SH-SY5Y (cell line): ENCODE measurements around the gene RSPO1.

Experiments
- GATA2 ChIP-seq: IDR thresholded peaks from 2 replicates; pipeline ENCODE4 v1.6.1; 2011; ENCODE audit warnings: mild to moderate bottlenecking, low read depth, low read length
- GATA3 ChIP-seq: IDR thresholded peaks from 2 replicates; pipeline ENCODE4 v1.6.1; 2011; ENCODE audit warnings: low read depth, mild to moderate bottlenecking, low read length, moderate library complexity

The RSPO1 gene

GRCh38 chr1:37614105-37614504 is 20.6 kb downstream of the RSPO1 start:
- no peak for TF ChIP-seq GATA2
- no peak for TF ChIP-seq GATA3

- TF ChIP-seq GATA2, result no peak
- TF ChIP-seq GATA3, result no peak
These were observed 22.5 kb downstream of the RSPO1 start for GRCh38 chr1:37612186-37612585.

- TF ChIP-seq GATA3 (no peak), GATA2 (no peak)
These were observed 24.7 kb downstream of the RSPO1 start for GRCh38 chr1:37609994-37610393.

- no peak for TF ChIP-seq GATA3
- no peak for TF ChIP-seq GATA2
These were observed 25.7 kb downstream of the RSPO1 start for GRCh38 chr1:37609002-37609401.

GRCh38 chr1:37606481-37607263 is 28.0 kb downstream of the RSPO1 start:
- TF ChIP-seq GATA3 (no peak), GATA2 (no peak)

GRCh38 chr1:37605806-37606474 is 28.8 kb downstream of the RSPO1 start:
- no peak for TF ChIP-seq GATA2
- no peak for TF ChIP-seq GATA3

- TF ChIP-seq GATA2, result no peak
- no peak for TF ChIP-seq GATA3
These were observed 29.5 kb downstream of the RSPO1 start for GRCh38 chr1:37605061-37605650.

- TF ChIP-seq GATA3 (no peak), GATA2 (no peak)
These were observed 31.7 kb downstream of the RSPO1 start for GRCh38 chr1:37602750-37603694.

- TF ChIP-seq GATA3 (no peak), GATA2 (no peak)
These were observed 33.3 kb downstream of the RSPO1 start for GRCh38 chr1:37601441-37601840.

GRCh38 chr1:37599940-37600339 is 34.8 kb downstream of the RSPO1 start:
- TF ChIP-seq GATA3 (no peak), GATA2 (no peak)

- no peak for TF ChIP-seq GATA2
- TF ChIP-seq GATA3, result no peak
These were observed 38.5 kb downstream of the RSPO1 start for GRCh38 chr1:37596182-37596667.

- TF ChIP-seq GATA3, result no peak
- no peak for TF ChIP-seq GATA2
These were observed 39.1 kb downstream of the RSPO1 start, which contains the start of gene GNL2 for GRCh38 chr1:37595440-37596181. Gene GNL2 (minus strand): TSS chr1:37595937. CDS start chr1:37595822, 115 bp downstream.

- no peak for TF ChIP-seq GATA3
- no peak for TF ChIP-seq GATA2
These were observed 41.0 kb downstream of the RSPO1 start for GRCh38 chr1:37593726-37594125.

- no peak for TF ChIP-seq GATA2
- TF ChIP-seq GATA3, result no peak
These were observed 45.8 kb downstream of the RSPO1 start for GRCh38 chr1:37588939-37589338.
